Subcutaneous adipose tissue (tissue), 4 donors: ENCODE results near the gene EGLN3. TPM values are rescaled to one million over a fixed set of nuclear protein-coding genes. Genes with fewer than 3 reads are reported as not detected.

Experiments used
- total RNA-seq, 4 donors: library from RNA; depleted of rRNA; stranded (reverse); fragments of >200 nt; gene quantifications; one replicate each; pipeline ENCODE4 v1.1.0, GENCODE V29; 2016
- TF ChIP-seq, protein P1 (sequence below): fragments of 450-650 bp; IDR thresholded peaks from one replicate; pipeline ENCODE4 v1.5.1; 2016; ENCODE audit warnings: low read depth, mild to moderate bottlenecking, control low read depth, antibody characterized with exemption, moderate library complexity

Gene EGLN3
- total RNA-seq, 4 donors from 2014 or later = 7.0 to 14.5 (median 7.2) TPM

DNA sequence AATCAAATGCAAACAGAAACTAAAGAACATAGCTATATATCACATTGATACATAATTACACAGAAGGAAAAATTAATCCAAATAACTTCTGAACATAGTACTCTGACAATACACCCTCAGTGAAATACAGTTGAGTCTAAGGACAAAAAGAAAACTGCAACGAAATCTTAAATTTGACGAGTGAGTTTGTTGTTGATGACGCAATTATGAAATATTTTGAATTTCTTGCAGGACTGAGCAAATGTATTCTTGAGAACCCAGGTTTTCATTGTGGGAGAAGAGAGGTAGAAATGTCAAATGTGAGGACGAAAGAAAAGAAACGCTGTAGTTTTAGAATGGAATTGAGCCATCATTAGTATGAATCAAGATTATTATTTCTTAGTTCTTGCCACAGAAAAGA lies 46.3 kb downstream of the EGLN3 start:
- TF ChIP-seq, protein P1, sequence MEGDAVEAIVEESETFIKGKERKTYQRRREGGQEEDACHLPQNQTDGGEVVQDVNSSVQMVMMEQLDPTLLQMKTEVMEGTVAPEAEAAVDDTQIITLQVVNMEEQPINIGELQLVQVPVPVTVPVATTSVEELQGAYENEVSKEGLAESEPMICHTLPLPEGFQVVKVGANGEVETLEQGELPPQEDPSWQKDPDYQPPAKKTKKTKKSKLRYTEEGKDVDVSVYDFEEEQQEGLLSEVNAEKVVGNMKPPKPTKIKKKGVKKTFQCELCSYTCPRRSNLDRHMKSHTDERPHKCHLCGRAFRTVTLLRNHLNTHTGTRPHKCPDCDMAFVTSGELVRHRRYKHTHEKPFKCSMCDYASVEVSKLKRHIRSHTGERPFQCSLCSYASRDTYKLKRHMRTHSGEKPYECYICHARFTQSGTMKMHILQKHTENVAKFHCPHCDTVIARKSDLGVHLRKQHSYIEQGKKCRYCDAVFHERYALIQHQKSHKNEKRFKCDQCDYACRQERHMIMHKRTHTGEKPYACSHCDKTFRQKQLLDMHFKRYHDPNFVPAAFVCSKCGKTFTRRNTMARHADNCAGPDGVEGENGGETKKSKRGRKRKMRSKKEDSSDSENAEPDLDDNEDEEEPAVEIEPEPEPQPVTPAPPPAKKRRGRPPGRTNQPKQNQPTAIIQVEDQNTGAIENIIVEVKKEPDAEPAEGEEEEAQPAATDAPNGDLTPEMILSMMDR = no peak

DNA sequence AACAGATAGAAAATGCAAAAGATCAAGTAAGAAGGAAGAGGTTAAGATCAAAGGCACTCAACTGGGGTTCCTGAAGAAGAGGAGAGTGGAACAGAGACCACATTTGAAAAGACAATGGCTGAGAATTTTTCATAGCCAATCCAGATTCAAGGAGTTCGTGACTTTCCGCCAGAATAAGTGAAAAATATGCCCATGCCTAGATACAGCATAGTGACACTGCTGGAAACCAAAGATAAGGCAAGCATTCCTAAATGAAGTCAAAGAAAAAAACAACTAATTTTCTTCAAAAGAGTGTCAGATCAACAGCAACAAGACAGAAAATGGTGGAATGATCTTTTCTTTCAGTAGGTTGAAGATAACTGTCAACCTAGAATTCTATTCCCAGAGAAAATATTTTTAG lies 47.5 kb downstream of the EGLN3 start:
- TF ChIP-seq, protein P1 = no peak

DNA sequence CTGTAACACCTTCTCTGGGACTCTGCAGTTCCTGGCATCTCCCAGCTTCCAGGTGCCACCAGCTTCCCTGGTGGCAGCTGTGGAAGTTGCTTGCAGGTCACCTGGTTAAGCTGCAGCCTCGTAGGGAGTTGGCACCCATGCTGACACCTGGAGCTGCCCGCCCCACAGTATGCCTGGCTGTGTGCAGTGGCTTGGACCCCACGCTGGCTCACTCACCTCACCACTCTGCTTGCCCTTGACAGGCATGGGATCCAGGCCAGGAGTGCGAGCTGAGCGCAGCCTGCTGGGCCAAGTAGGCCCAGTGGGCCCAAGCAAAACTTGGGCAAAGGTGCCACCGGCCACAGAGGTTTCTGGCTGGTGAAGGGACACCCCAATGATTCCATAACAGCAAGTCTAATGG lies 48.5 kb downstream of the EGLN3 start:
- TF ChIP-seq, protein P1 = no peak

DNA sequence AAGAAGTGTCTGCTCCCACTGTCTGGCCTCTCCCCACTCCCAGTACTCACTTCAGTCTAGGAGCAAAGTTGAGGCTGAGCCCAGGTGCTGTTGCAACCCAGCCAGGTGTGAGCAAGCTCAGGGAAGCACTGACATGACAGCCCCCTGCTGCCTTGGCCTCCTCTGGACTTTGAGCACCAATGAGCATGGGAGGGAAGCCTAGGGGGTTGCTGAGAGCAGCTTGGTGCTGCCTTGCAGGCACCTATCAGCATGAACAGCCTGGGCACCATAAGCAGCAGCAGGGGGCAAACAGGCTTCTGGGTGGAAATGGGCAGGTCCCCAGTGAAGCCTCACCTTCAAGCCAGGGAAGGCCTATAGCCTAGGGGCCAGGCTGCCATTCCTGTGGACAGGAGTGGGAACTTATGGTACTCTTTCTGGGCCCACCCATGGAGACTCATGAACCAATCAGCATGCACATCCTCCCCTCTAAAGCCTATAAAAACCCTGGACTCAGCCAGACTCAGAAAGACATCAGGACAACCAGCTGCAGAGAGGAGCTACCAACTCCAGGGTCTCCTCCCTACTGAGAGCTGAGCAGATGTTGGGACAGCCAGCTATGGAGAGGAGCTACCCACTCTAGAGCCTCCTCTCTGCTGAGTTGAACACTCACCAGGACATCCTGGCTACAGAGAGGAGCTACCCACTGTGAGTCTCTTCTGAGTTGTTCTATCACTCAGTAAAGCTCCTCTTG lies 49.3 kb downstream of the EGLN3 start:
- TF ChIP-seq, protein P1 = no peak

DNA sequence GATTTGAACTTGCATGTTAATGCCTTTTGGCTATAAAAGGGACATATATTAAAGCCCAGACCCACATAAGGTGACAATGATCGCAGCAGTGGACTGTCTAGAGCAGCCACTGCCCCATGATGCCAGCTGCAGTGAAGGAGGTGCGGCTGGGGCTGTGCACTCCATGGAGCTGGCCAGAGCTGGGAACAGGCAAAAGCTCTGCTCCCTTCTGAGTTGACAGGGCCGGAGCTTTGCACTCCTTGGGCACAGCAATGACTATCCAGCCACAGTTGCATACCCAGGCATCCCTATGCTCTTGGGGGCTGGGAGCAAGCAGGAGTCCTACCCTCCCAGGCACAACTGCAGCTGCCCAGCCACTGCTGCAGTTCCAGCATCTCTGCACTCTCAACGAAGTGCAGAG lies 50.2 kb downstream of the EGLN3 start:
- TF ChIP-seq, protein P1 = no peak

DNA sequence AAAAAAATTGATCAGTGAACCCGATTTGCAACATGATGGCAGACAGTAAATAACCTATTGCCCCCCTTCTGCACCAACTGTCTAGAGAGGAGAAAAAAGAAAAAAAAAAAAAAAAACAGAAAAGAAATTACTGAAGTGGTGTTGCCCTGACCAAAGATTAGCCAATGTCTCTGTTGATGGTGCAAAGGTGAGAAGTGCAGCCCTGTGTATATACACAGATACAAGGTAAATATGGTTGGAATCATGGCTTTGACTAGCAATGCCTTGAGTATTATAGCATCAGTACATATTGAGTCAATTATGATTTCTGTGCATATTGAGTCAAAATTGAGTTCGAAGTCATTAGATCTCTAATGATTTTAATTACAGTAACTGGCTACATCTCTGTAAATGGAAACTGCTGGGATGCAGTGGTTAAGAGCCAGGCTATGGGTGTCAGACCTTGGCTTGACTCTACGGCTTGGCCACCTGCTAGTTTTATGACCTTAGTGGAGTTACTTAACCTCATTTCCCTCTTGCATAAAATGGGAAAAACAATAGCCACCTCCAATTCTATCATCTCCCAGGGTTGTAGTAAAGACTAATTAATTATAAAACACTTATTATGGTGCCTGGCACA lies 51.0 kb downstream of the EGLN3 start:
- TF ChIP-seq, protein P1 = no peak

DNA sequence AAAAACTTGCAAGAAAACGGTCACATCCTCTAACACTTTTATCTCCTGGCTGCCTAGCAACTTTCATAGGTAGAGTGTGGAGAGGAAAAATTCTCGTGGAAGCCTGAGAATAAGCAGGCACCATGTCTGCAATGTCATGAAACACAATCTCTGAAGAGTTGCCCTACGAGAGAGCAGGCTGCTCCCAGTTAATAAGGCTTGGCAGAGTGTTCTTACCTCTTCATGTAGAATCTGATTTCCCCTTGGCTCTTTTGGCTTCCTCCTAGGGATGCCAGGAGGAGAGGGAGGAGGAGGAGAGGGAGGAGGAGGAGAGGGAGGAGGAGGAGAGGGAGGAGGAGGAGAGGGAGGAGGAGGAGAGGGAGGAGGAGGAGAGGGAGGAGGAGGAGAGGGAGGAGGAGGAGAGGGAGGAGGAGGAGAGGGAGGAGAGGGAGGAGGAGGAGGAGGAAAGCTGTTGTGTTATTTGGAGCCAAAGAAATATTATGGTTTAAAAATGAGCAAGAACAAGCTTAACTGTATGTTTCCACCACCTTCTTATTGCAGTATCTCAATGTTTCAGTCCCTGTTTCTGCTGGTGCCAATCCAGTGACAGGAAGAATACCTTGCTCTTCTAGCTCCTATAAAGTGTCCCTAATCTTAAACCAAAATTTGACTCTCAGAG lies 52.9 kb downstream of the EGLN3 start:
- TF ChIP-seq, protein P1 = no peak
